HG03442 (cell line): Measurements from ENCODE around the gene DCST1.

Experiments
- ATAC-seq: cut with Tn5 transposase; IDR thresholded peaks from one replicate; pipeline ENCODE4 v1.9.1; 2021; ENCODE audit warnings: mild to moderate bottlenecking, moderate library complexity; ENCODE audit not compliant: unreplicated experiment

Gene DCST1

DNA sequence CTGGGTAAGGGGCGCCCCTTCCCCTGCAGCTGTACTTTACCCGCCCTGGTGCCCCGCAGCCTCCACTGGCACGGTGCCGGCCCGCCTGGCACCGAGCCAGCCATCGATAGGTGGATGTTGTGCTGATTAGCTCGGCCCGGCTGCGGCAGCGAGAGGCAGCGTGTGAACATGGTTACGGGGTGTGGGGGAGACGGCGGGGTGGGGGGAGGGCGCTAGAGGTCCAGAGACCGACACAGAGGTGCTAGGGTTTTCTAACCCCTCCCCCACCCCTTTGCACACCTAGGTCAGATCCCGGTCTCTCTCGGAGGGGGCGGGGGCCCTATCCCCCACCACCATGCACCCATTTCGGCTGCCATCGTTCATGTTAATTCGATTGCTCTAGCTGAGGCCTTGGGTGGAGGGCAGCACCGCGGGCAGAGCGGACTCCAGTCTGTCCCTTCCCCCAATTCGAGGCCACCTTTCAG, 36.6 kb downstream of the DCST1 start:
- ATAC-seq: no peak

DNA sequence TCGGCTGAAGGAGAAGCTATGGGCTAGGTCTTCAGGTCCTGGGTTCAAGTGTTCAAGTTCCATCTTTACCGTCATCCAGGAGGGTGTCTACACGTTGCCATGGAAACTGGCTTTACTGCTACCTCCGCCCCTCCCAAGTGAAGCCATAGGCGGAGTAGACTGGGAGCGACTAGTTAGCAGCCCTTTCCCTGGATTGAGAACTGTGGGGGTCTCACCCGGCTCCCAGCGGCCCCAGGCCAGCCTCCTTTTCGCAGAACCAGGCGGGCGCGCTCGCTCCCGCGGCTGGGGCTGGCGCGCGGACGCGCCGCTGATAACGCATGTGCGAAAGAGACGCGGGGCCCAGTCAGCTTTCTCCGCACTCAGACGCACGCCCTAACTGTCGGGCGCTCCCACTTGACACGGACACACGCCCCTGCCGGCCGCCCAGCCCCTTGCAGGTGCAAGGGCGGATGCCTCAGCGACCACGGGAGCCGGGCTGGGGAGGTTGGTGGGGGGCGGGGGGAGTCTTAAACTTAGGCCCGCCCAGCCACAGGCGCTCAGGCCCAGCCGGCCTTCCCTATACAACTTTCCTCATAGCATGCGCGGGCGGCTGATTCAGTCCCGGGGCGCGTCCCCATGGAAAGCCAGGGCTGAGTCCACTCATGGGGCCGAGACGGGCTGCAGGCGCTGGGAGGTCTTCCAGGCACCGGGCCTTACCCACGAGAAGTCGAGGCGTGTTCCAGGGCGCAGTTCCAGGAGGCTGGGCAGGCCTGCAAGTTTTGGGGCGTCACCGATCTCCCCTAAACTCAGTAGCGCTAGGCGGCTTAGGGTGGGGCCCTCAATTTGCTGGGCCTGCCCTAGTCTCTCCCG, 37.3 kb downstream of the DCST1 start:
- ATAC-seq: no peak

DNA sequence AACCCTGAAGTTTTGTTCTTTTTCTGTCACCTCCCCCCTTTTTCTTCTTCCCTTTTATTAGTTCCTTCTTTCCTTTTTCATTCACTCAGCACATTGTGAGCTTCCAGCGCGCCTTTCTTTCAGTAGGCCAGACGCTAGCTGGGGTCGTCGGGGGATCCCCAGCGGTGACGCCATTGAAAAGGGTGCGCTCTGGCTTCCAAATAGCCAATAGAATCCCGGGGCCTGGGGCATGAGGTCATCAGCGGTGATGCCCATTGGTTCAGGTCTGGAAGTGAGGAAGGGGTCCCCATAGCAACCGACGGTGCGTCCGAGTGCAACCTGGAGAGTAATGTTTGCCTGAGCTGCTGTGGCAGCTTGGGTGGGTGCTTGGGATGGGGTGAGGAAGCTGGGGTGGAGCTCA, 38.1 kb downstream of the DCST1 start:
- ATAC-seq: no peak

DNA sequence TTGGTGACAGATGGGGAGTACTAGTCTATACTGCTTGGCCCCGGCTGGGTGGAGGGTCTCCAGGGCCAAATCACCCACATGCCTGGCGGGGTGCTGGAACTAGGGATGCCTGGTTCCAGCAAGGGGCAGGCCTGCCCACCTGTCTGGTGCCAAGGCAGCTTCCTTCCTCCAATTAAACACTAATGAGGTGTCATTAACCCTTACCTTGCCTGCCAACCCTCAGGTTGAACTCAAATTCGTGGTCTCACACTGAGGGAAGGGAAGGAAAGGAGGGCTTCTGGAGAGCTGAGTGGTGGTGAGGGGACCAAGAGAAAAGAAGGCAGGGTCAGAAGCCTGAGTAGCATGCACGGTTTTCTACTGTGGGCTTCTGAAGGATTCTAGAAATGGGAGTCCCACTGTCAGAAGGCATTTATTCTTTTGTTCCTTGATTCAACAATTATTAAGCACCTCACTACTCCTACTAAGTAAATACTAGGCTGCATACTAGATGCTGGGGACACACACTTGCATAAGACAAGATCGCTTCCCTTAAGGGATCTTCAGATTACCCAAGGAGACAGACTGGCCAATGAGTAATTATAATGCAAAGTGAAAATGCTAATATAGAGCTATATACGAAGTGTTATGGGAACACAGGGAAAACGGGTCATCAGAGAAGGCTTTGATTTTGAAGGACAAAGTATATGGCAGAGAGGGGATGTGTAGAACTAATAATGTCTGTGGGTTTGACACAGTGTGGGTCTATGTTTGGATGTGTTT, 39.1 kb downstream of the DCST1 start:
- no peak for ATAC-seq

DNA sequence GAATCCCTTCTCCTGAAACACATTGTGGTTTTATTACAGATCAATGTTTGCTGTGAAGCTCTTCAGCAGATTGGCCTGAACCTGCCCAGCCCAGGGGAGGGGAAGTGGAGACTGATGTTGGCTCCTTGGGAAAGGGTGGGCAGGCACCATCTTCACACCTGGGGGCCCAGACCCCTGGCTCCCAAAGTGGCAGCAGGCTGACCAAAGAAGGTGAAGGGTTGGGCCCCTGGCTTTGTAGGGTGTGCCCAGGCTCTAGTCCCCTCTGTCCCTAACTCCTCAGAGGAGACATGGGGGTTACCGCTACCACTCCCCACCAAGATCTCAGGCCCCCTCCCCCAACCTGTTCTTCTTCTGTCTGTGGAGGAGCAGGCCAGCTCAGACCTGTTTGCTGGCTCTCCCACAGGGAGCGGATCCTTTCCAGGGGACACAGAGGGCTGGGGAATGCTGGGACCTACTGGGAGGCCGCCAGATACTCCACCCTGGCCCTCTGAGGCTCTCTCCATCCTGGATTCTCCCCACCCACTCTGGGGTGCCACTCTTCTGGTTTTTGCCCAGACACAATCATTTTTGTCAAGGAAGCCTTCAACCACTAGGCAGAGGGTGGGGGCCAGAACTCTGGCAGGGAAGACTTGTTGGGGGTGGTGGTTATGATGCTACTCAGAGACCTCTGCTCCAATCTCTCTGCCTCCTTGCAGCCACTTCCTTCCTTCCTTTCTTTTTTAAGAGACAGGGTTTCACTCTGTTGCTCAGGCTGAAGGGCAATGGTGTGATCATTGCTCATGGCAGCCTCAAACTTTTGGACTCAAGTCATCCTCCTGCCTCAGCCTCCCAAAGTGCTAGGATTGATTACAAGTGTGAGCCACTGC, 40.0 kb downstream of the DCST1 start:
- ATAC-seq: no peak

DNA sequence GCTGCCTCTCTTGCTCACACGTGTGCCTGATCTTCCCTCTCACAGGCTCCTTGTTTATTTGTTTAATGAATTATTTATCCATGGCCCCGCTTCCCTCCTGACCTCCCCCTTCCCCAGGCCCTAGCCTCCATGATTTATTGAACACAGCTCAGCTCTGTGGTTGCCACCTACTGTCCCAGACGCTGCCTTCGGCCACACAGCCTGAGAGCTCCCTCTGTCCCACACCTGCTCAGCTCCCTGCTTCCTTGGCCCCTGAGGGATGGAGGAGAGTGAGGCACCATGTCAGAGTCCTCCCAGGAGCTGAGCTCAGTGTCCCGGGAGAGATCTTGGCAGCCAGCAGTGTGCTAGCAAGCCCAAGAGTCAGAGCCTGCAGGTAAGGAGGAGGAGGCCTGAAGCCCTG, 41.9 kb downstream of the DCST1 start:
- no peak for ATAC-seq

DNA sequence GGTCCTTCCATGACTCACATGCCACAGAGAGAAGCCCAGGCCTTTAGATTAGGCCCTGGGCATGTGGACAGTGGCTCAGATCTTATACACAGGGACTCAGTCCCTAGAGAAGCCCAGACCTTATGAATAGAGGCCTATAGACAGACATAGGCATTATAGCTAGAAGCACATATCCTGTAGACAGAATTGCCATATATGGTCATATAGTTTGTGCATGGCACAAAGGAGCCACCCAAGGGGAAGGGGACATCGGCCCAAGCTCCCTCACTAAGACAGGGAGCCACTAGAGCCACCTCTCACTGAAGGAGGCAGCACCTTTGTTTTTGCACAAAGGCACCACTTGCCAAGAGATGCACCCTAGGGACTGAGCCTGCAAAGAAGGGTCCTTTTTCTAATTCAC, 42.7 kb downstream of the DCST1 start:
- ATAC-seq: no peak

DNA sequence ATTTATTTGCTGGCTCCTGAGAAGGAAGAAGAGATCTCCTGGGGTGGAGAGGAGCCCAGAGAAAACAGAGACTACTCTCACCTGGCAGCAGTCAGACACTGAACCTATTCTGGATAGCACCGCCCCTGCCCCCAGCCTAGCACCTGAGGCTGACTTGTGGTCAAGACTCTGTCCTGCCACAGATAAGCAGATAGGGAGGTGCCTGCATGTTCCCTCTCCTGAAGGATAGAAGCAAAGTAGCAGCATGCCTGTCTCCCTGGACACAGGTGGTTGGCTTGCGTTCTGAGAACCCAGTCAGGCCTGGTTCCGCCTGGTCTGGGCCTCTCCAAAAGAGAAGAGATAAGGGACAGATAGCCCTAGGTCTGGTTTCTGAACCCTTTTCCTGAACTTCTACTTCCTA, 43.7 kb downstream of the DCST1 start:
- no peak for ATAC-seq

DNA sequence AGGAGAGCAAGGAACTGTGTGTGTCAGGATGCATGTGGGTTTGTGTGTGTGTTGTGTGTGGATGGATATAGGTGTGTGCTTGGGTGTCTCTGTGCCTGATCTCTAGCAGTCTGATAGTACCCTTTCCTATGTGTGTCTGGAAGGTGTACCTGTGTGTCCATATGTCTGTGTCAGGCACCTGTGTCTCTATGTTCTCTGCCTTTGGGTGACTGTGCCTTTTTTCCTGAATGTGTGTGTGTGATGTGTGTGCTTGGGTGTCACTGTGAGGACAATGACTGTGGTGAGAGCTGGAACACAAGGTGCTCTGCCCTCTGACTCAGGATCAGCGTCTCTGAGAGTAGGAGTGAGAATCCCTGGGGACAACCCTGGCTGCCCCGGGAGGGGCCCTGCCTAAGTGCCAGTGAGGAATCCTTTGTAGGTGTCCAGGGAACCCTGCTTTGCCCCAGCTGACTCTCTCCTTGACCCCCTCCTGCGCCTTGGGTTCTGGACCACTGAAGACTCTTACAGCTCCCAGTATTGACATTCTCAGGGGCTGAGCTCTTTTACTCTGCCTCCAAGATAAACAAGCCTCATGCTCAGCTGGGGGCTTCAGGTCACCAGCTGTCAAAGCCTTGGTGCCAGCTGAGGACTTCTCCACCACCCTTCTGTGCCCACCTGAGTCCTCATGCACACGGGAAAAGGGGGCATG, 44.3 kb downstream of the DCST1 start:
- ATAC-seq: no peak

DNA sequence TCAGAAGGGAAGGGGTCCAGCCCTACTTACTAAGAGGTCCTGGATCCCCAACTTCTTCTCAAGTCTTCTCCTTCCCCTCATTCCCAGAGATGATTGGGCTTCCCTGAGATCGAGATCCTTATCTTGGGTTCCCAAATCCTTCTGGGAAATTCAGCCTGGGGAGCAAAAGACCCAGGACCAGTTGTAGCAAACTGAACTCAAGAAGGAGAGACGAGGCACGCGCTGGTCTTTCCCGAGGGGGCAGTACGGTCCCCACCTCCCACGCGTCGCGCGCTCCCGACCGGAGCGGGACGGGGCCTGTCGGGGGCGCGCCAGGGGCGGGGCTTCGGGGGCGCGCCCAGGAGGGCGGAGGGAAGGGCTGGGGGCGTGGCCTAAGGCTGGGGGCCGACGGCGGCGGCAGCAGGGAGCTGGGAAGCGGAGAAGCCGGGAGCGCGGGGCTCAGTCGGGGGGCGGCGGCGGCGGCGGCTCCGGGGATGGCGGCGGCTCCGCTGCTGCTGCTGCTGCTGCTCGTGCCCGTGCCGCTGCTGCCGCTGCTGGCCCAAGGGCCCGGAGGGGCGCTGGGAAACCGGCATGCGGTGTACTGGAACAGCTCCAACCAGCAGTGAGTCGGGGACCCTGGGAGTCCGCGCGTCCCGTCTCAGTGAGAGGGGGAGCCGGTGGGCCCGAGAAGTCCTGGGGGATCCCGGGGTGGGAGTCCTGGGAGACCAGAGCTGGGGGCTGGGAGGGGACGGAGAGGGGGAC, 45.0 kb downstream of the DCST1 start, which contains the start of gene EFNA3:
TSS of gene EFNA3 (plus strand) at position 369 of the 741 bp plus-strand sequence. CDS start at position 474, 105 bp downstream.
- ATAC-seq: no peak

DNA sequence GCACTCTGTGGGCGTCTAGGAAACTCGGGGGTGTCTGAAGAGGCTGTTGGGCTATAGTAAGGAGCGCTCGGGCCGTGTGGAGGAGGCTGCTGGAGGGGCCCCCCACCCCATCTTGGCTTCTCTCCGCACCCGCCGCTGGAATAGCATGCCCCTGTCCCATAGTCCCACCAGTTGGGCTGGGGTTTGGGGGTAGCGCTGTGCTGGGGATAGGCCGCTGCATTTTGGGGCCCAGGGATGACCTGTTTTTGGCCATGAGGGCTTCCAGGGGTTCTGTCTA, 45.5 kb downstream of the DCST1 start:
- no peak for ATAC-seq

DNA sequence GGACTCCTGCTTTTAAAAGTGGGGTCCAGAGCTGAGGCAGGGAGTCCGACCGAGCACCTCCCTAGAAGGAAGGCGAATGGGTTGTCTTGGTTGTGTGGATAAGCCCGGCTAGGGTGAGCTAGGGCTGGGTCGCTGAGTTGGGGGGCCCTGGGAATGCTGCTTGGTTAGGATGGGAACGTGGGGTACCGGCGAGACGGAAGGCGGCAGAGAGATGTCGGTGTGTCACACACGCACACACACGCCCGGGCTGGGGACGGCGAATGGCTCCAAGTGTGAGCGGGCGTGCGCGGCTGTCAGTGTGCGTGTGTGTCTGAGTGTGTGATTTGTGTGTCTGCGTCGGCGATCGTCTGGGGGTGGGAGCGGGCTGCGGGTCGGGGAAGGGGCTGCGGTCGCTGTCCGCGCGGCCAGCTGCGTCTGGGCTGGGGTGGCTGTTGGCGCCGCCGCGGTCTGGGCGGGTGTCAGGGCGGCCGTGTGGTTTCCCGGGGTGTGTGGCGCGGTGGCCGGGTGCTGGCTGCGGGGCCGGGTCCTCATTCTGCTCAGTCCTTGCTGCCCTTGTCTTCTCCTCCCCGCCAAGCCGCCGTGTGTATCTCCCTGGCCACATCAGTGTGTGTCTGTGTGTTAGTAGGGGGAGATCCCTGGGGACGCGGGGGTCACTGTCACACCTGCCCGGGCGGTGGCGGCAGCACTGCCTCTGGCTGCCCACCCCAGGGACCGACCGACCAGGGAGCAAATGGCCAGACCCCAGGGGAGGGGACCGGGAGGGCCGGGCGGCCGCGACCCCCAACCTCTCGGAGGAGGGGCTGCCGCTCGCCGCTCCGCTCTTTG, 46.1 kb downstream of the DCST1 start:
- ATAC-seq: no peak

DNA sequence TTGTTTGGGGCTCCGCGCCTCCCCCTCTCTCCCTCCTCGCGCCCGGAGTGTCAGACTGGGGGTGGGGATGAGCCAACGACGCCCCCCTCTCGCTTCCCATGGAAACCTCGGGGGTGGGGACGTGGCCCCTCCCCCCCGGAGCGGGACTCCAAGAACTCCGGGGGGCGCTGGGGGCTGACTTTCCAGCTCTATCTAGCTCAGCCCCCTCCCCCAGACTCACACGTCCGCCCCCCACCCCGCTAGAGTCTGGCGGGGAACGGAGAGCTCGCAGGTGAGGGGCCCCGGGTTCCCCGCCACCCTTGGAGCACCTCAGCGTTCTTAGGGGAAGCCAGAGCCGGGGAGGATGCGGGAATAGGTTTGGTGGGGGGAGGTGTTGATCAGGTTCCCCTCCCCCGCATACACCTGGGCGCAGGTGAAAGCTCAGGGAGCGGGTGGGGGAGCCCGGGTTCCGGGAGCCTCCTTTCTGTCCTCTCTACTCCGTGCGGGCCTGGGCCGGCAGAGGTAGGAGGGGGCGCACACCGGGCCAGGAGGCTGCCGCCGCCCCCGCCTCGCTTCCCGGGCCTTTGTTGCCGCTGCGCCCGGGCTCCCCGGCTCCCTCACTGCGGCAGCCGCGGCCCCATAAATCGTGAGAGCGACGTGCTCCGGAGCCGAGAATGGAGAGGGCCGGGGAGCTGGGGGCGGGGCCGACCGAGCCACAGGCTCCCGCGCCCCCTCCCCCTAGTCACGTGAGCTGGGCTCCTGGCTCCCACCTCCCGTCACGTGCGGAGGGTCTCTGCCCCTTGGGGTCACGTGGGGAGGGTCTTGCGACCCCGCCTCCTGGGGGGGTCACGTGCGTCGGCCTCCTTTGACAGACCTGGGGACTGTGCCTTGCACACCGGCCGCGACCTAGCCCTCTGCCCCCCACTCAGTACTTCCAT, 46.9 kb downstream of the DCST1 start:
- ATAC-seq: no peak

DNA sequence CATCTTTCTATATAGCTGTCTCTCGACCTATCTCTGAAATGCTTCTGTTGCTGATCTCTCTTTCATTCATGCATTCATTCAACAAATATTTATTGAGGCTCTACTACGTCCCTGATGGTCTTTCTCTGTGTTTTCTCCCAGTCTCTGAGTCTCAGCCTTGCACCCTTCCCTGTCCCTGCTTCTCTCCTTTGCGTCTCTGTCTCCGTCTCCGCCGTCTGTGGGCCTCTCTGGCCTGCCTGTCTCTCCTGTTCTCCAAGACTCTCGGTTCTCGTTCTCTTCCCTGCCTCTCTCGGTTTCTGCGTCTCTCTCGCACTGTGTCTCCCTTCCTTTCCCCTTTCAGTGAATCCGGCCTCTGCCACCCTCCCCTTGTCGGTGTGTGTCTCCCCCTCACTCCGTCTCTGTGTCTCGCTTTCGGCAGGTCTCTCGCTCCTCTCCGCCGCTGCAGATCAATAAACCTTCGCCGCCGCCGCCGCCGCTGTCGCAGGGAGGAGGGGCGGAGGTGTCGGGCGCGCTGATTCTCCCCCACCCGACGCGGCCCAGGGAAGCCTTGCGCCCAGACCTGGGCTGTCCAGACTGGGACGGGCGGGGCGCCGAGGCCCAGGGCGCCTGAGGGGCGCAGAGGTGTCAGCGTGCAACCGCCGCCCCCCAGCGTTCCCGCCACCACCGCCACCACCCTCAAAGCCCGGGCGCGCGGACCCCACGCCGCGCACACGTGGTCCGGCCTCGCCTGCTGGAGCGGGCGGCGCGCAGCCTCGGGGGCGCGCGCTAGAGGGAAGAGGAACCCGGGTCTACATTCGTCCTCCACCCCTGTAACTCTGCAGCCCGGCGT, 48.1 kb downstream of the DCST1 start:
- no peak for ATAC-seq

DNA sequence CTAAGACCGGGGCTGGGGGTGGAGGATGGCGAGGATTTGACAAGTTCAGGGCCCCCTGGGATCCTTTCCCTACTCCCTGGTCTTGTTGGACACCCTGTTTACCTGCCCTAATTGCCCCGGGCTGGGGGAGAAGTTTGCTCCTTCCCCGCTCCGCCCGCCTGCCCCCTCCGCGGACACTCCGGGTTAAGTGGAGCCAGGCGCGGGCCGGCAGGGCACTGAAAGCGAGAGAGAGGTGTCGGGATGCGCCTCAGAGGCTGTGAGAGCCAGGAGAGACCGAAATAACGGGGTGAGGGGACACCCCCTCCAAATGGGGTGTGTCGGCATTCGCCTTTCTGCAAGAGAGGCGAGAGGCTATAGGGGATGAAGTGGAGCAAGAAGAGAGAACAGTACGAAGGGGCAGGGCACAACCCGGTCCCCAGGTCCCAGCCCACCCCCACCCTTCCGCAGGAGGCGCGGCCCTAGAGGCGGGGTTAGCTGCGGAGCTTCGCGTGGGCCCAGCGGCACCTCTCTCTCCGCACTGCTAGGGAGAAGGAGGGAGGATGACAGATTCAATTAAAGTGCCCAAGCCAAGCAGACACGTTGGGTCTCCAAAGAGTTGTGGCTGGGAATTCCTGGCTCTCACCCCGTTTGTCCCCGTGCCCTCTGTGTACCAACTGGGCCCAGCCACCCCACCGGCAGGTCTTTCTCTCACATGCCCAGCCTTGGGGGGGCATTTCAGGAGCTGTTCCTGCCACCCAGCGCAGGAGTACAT, 48.9 kb downstream of the DCST1 start:
- ATAC-seq: no peak

DNA sequence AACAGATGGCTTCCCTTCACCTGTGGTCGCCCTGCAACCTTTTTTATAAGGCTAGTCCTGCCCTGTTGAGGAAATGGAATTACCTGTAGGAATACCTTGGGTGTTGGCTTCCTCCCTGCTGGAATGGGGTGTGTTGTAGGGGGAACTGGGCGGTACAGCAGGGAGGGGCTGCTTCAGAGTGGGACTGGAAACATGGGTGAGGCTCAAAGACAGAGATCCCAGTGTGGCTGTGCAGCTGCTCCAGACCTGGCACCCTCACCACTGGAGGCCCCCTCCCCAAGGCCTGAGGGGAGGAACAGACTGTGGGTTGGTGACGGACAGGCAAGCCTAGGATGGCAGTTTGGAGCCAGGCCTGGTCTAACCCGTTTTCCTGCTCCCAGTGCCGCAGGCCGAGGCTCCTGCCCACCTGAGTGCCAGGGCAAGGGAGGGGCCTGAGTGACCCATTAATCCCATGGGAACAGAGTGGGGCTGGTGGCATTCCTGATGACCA, 49.5 kb downstream of the DCST1 start:
- no peak for ATAC-seq
